Prostate gland (tissue), 2 donors: ENCODE measurements around the gene WDFY4. TPM values are rescaled to one million over a fixed set of nuclear protein-coding genes. Genes with fewer than 3 reads are reported as not detected.

Source experiments
- DNase-seq: peaks from one replicate; pipeline ENCODE4 v3.0.0-alpha.2; 2019; ENCODE audit warnings: low spot score
- H3K27ac ChIP-seq, 2 donors: fragments of 200-600 bp; sonication (generic); 2 replicates each; pipeline ENCODE4 v1.5.1; 2017 to 2019
- H3K27me3 ChIP-seq: fragments of 200-600 bp; sonication (generic); replicated peaks from 2 replicates; pipeline ENCODE4 v1.5.1; 2019; ENCODE audit not compliant: insufficient read depth
- H3K36me3 ChIP-seq, 2 donors: fragments of 200-600 bp; sonication (generic); 1 replicate in 1 of 2; 2 replicates in 1 of 2; pipeline versions ENCODE4 v1.5.1 to v1.8.1; 2017 to 2019
- H3K4me1 ChIP-seq: fragments of 200-600 bp; sonication (generic); replicated peaks from 2 replicates; pipeline ENCODE4 v1.5.1; 2019
- H3K4me3 ChIP-seq, 2 donors: fragments of 200-600 bp; sonication (generic); 2 replicates each; pipeline ENCODE4 v1.5.1; 2017 to 2019
- H3K9me3 ChIP-seq: fragments of 200-600 bp; sonication (generic); 2 replicates; pipeline ENCODE4 v1.5.1; 2017
- POLR2A ChIP-seq: fragments of 450-650 bp; IDR thresholded peaks from one replicate; pipeline ENCODE4 v1.6.1; 2016; ENCODE audit warnings: antibody characterized with exemption, mild to moderate bottlenecking
- POLR2AphosphoS5 ChIP-seq: sonication (generic); formaldehyde crosslinking; IDR thresholded peaks from one replicate; pipeline ENCODE4 v1.6.1; 2017; ENCODE audit warnings: antibody characterized with exemption
- WGBS: methylation state at CpG from one replicate; pipeline ENCODE4 v1.1.5; 2018; 5-methylcytosine and 5-hydroxymethylcytosine counted together
- intact Hi-C: fragments of 100-400 bp; cut with DNase I; formaldehyde crosslinking; loops from one replicate; pipeline ENCODE4 v1.14.2; 2022
- total RNA-seq, 2 donors: library from RNA; depleted of rRNA; stranded (reverse); fragments of >200 nt; gene quantifications; one replicate each; pipeline ENCODE4 v1.1.0, GENCODE V29; 2016
- TF ChIP-seq, protein P1 (sequence below), 4 experiments: fragments of 200-600 bp in 2 of 4; fragments of 450-650 bp in 2 of 4; sonication (generic) in 2 of 4; IDR thresholded peaks; 1 replicate in 3 of 4; 2 replicates in 1 of 4; pipeline ENCODE4 v1.5.1; 2016 to 2019; ENCODE audit warnings: antibody characterized with exemption in 4 of 4, mild to moderate bottlenecking in 2 of 4, moderate library complexity in 2 of 4

The WDFY4 gene
- total RNA-seq, 2 donors from 2014 or later: 0.59 to 5.7 TPM

DNA sequence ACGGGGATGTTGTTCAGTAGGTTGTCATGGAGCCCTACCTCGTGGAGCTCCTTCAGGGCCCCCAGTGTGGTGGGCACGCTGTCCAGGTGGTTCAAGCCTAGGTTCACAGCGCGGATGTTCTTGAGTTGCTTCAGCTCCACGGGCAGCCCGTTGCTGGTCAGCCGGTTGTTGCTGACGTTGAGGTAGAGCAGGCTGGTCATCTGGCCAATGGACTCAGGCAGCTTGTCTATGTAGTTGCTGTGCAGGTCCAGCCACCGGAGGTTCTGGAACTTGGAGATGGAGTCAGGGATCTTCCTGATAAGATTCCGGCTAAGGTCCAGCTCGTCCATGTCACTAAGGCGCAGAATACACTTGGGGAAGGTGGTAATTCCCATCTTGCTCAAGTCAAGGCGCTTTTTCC, 229.0 kb downstream of the WDFY4 start:
- WGBS: 97% methylated on average over 14 of the region's 14 CpGs

GRCh38 chr10:48923748-48924147, 239.1 kb downstream of the WDFY4 start:
- intact Hi-C loops: no loop called here
- TF ChIP-seq POLR2AphosphoS5 (no peak), POLR2A (no peak)
- TF ChIP-seq, protein P1, sequence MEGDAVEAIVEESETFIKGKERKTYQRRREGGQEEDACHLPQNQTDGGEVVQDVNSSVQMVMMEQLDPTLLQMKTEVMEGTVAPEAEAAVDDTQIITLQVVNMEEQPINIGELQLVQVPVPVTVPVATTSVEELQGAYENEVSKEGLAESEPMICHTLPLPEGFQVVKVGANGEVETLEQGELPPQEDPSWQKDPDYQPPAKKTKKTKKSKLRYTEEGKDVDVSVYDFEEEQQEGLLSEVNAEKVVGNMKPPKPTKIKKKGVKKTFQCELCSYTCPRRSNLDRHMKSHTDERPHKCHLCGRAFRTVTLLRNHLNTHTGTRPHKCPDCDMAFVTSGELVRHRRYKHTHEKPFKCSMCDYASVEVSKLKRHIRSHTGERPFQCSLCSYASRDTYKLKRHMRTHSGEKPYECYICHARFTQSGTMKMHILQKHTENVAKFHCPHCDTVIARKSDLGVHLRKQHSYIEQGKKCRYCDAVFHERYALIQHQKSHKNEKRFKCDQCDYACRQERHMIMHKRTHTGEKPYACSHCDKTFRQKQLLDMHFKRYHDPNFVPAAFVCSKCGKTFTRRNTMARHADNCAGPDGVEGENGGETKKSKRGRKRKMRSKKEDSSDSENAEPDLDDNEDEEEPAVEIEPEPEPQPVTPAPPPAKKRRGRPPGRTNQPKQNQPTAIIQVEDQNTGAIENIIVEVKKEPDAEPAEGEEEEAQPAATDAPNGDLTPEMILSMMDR (IDR thresholded peaks at IDR 0.05): no peak
- WGBS: 43% methylated on average over 3 of the region's 3 CpGs
- Histone ChIP-seq H3K9me3 (no peaks in the 10 kb centered on the region), H3K36me3 (no peaks in the 10 kb centered on the region), H3K4me1 (no peaks in the 10 kb centered on the region), H3K4me3 (no peak overlapping the region), H3K27me3 (no peaks in the 10 kb centered on the region), H3K27ac (no peak overlapping the region)
- DNase-seq: no peak

More for the DNA sequence above, 229.0 kb downstream of the WDFY4 start:
- no peak overlapping the region for H3K27ac ChIP-seq
- no peak for DNase-seq
- H3K9me3 ChIP-seq: no peaks in the 10 kb centered on the region
- H3K4me1 ChIP-seq: no peaks in the 10 kb centered on the region
- no peaks in the 10 kb centered on the region for H3K27me3 ChIP-seq
- intact Hi-C loops: no loop called here
- no peak for TF ChIP-seq POLR2A
- TF ChIP-seq POLR2AphosphoS5: no peak
- TF ChIP-seq, protein P1 (IDR thresholded peaks at IDR 0.05): no peak
- H3K4me3 ChIP-seq: no peak overlapping the region
- no peaks in the 10 kb centered on the region for H3K36me3 ChIP-seq

GRCh38 chr10:48924988-48925387, 240.3 kb downstream of the WDFY4 start:
- H3K4me1 ChIP-seq: no peaks in the 10 kb centered on the region
- H3K27me3 ChIP-seq: no peaks in the 10 kb centered on the region
- H3K4me3 ChIP-seq: no peak overlapping the region
- H3K36me3 ChIP-seq: no peaks in the 10 kb centered on the region
- WGBS: 92% methylated on average over 4 of the region's 4 CpGs
- H3K27ac ChIP-seq: no peak overlapping the region
- TF ChIP-seq POLR2AphosphoS5 (no peak), POLR2A (no peak)
- TF ChIP-seq, protein P1 (IDR thresholded peaks at IDR 0.05): no peak
- intact Hi-C loops: no loop called here
- DNase-seq: no peak
- H3K9me3 ChIP-seq: no peaks in the 10 kb centered on the region

- no peaks in the 10 kb centered on the region for H3K36me3 ChIP-seq
- H3K4me1 ChIP-seq: no peaks in the 10 kb centered on the region
- H3K4me3 ChIP-seq: no peak overlapping the region
- intact Hi-C loops: no loop called here
- DNase-seq: no peak
- H3K27ac ChIP-seq: no peak overlapping the region
- WGBS: 89% methylated on average over 1 of the region's 1 CpG
- no peaks in the 10 kb centered on the region for H3K27me3 ChIP-seq
- no peaks in the 10 kb centered on the region for H3K9me3 ChIP-seq
- TF ChIP-seq POLR2A (no peak), POLR2AphosphoS5 (no peak)
- TF ChIP-seq, protein P1 (IDR thresholded peaks at IDR 0.05): no peak
Measured at GRCh38 chr10:48926255-48926654, 241.6 kb downstream of the WDFY4 start.

- no peak for DNase-seq
- no peaks in the 10 kb centered on the region for H3K27me3 ChIP-seq
- no peaks in the 10 kb centered on the region for H3K9me3 ChIP-seq
- no peaks in the 10 kb centered on the region for H3K36me3 ChIP-seq
- intact Hi-C loops: no loop called here
- no peak overlapping the region for H3K4me3 ChIP-seq
- H3K4me1 ChIP-seq: no peaks in the 10 kb centered on the region
- TF ChIP-seq POLR2A (no peak), POLR2AphosphoS5 (no peak)
- TF ChIP-seq, protein P1 (IDR thresholded peaks at IDR 0.05): no peak
- 78% methylated on average over 13 of the region's 13 CpGs for WGBS
- H3K27ac ChIP-seq: no peak overlapping the region
Measured at GRCh38 chr10:48926764-48927540, 242.3 kb downstream of the WDFY4 start.
